Measurements from ENCODE around the gene GRM8.

Gene GRM8

GRCh38 chr7:126511046-126511445, 741.7 kb downstream of the GRM8 start:
- no peak for DNase-seq (ENCODE audit: low read depth)

GRCh38 chr7:126501617-126502016, 751.1 kb downstream of the GRM8 start:
- no peak for DNase-seq (ENCODE audit: low read depth)

DNA sequence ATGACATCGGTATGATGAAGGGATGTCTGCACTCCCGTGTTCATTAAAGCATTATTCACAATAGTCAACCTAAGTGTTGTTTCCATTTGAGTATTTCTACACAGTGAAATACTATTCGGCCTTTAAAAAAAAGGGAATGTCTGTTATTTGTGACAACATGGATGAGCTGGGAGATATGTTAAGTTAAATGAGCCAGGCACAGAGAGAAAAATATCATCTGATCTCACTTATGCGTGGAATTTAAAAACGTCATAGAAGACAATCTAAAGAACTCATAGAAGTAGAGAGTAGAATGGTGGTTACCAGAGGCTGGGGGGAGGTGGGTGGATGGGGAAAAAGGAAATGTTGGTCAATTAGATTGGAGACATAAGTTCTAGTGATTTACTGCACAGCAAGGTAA, 753.3 kb downstream of the GRM8 start:
- DNase-seq (ENCODE audit: low read depth), result no peak

DNA sequence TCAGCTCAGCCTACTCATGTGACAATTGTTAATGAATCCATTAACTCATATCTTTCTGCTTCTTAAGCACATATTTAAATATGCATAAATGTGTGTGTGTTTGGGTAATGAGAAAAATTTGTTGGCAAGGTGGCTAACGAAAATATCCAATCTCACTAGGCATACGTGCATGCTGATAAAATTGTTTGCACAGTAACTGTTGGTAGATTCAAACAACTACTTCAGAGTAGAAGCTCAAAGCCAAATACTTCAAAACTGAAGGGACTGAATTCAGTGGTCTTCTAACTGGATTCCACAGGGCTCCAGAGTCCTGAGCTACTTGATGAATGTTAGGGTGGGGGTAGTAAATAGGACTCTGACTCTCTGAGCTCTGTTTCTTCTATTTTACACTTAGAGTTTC, 757.0 kb downstream of the GRM8 start:
- DNase-seq (ENCODE audit: low read depth), result no peak

DNA sequence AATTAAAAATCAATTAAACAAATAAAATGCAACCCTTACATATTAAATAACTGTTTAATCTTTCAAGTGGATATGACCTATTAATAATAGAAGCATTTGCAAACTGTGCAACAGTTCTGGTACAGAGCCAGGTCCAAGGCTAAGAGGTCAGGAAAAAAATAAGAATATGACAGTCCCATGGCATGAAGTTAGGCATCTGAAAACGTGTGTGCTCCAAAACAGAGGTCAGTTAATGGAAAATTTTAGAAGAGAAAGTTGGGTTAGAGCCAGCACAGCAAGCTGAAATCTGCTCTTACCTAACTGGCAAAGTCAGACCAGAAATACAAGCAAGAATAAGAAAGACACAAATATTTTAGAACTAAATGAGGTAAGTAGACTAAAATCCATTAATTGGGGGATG, 757.7 kb downstream of the GRM8 start:
- DNase-seq (ENCODE audit: low read depth), result no peak

DNA sequence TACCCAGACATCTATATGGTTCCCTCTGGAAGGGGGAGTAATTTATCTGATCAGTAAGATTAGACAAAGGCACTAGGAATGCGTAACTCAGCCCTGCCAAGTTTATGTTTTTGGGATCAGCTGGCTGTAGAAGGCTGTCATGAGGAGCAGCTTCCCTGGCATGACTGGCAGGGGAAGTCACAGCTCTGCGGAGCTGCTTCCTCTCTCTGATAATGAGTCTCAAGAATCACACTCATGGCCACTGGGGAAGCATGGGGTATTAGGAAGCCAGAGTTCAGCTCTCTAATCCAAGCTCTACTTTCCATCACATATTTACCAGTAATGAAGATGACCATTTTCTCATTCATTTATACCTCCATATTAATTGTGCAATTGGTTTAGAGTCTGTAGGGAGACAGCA, 758.9 kb downstream of the GRM8 start:
- DNase-seq (ENCODE audit: low read depth), result no peak

GRCh38 chr7:126489874-126490273, 762.9 kb downstream of the GRM8 start:
- DNase-seq (ENCODE audit: low read depth), result no peak

DNA sequence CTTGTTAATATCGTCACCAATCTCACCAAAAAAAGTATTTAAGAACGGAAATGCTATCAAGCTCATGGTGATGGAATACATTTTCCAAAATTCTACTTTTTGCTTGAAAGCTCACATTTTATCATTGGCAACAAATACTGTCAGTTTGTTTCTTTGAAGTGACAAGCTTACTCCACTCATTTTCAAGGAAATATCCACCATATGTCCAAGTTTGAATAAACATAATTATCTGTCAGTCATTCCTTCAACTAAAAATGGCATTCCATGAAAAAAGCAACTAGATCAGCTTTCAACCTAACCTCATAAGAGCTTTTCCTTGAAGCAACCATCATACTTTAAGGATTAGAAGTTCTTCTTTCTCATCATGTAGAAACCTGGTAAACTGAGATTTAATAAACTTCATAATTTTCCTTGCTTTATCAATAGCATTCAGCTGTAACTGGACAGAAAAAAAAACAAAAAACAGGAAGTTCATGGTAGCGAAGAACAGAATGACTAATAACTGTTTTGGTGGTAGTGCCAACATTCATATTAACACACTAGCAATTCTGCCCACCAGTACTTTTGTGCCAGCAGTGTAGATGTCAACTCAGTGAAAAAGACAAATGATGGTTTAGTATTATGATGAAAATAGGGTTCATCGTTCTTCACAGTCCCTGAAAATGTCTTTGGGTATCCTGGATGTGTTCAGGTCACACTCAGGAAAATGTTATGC, 764.9 kb downstream of the GRM8 start:
- DNase-seq (ENCODE audit: low read depth), result no peak

DNA sequence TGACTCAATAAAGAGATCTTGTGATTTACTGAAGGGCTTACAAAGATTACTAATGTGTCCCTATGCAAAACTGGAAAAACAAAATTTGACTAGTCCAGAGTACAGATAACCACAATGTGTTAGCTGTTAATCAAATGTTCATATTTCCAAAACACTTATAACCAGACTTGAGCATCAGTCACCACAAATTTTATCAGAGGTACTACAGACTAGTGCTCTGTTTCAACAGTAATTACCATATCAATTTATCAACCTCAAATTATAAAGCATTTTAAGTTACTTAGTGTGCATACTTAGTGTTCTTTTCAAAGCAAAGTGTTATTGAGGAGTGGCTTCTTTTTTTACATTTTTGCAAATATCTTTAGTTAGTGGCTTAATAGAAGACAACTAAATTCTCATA, 765.9 kb downstream of the GRM8 start:
- DNase-seq (ENCODE audit: low read depth), result no peak

DNA sequence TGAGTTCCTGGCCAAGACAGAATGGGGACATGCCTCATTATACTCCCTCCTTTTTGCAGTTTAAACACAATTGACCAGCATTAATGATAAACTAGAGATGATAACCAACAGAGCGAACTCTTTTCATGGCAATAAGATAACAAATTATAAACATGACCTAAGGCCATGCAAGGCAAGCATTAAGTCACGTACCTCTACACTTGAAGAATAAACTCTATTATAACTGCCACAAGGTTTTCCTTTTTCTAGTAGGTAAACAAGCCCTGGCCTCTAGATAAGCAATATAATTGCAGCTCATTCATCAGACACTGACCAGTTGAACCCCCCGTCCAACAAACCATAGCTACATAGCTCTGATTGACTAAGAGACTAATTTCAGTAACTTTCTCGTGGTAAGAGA, 767.0 kb downstream of the GRM8 start:
- no peak for DNase-seq (ENCODE audit: low read depth)

GRCh38 chr7:126483972-126484371, 768.8 kb downstream of the GRM8 start:
- no peak for DNase-seq (ENCODE audit: low read depth)

- no peak for DNase-seq (ENCODE audit: low read depth)
These were observed 779.9 kb downstream of the GRM8 start for GRCh38 chr7:126472825-126473224.

DNA sequence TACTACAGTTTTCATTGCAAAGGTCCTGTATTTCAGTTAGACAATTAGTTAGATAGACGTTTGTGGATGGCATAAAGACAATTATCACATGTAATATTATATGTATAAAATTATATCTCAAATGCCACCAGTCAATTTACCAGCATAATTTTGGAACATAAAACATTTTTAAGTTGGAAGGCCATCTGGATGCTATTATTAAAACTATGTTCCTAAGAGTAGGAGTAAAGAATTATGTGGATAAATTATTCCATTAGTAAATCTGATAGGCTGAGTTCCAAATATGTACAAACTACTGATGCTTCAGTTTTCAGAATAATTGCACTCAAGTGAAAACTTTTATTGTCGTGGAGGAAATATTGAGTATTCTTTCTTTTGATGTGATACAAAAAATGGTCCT, 790.3 kb downstream of the GRM8 start:
- DNase-seq (ENCODE audit: low read depth), result no peak

DNA sequence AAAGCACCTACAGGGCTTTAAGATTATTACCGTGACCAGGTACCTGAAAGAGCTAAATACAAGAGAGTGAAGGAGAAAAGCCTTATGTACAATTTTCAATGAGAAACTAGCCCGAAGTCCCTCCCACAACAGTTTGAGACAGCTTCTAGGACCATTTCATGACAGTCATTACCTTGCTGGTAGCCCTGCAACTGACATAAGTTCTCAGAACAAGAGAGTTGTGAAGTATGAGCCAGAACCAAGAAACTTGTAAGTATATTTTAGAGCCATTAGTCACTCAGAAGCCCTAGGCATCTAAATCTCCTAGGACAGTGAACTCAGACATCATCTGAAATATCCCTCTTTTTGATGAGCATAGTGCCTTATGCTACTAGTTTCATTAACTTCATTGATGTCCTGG, 792.1 kb downstream of the GRM8 start:
- no peak for DNase-seq (ENCODE audit: low read depth)

GRCh38 chr7:126453104-126453503, 799.6 kb downstream of the GRM8 start:
- no peak for DNase-seq (ENCODE audit: low read depth)

GRCh38 chr7:126450269-126450671, 802.5 kb downstream of the GRM8 start:
- no peak for DNase-seq (ENCODE audit: low read depth)

GRCh38 chr7:126449611-126450268, 803.0 kb downstream of the GRM8 start:
- no peak for DNase-seq (ENCODE audit: low read depth)

DNA sequence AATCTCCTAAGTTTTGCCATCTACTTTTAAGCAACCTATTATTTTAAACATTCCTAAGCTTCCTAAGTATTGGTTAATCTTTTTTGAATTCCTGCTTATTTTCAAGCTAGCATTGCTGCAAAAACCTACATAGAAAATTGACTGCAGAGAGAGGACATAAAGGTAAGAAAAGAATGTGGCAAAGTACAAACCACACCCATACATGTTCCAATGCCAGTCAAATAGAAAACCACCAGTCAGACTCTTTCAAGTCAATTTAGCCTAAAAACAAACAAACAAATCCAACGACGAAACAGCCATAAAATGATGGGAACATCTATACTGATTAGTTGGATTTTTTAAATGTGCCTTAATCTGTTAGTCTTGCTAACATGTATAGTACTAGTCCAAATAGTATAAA, 804.8 kb downstream of the GRM8 start:
- no peak for DNase-seq (ENCODE audit: low read depth)

DNA sequence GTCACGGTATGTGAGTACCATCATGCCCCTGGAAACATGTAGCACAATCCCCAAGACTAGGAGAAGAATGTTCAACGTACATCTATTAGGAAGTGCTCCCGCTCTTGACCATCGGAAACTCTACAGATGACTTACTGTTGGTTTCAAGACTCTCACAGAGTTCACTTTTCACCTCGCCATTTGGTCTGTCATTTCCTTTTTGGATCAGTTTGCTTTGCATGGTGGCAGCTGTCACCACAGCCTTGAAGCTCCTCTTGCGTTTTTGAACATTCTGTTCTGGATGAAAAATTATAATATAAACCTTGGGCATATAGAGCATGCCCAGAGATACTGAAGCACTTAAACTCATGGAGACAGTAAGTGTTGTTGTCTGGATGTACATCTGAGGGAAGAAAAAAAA, 806.8 kb downstream of the GRM8 start:
- no peak for DNase-seq (ENCODE audit: low read depth)

- no peak for DNase-seq (ENCODE audit: low read depth)
These were observed 808.8 kb downstream of the GRM8 start for GRCh38 chr7:126443951-126444350.

DNA sequence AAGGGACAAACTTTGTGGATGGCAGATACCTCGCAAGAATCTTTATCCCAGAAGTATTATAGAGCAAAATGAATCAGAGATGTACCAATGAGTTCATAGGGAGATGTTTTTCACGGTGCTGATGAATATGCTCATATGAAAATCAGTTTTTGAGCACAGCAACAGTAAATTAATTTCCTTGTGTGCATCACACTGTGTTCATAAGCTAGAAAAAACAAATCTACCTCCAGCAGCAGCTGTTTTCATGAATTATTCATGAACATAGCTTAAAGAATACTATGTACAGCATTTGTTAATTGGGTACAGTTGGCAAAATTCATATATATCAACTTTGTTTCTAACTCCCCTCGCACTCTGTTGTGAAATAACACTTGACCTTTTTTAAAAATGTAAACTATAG, 809.8 kb downstream of the GRM8 start:
- no peak for DNase-seq (ENCODE audit: low read depth)

DNA sequence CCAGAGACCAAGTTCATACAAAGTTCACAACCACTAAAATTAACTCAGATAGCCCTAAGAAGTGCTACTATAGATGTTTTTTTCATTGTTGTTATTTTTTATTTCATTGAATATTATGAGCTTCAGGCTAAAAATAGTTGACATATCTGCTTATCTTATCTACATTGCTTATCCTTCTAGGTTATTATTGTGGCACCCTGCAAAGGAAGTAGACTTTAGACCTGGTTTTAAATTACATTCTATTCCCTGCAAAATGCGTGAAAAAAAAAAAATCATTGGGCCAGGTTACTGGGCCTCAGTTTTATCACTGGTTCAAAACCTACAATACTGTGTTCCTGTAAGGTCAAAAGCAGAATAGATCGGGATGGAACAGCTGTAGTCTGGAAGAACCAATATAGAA, 811.0 kb downstream of the GRM8 start:
- no peak for DNase-seq (ENCODE audit: low read depth)

DNA sequence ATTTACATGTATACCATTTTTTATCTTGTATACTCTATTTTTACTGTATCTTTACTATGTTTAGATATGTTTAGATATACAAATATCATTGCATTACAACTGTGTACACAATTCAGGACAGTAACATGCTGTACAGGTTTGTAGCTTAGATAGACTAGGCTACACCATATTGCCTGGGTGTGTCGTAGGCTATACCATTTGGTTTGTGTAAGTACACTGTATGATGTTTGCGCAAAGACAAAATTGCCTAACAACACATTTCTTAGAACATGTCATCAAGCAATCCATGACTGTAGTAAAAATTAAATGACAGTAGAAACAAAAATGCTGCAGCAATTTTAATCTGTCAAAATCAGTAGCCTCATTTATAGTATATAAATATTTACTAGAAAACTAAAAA, 812.2 kb downstream of the GRM8 start:
- no peak for DNase-seq (ENCODE audit: low read depth)

DNA sequence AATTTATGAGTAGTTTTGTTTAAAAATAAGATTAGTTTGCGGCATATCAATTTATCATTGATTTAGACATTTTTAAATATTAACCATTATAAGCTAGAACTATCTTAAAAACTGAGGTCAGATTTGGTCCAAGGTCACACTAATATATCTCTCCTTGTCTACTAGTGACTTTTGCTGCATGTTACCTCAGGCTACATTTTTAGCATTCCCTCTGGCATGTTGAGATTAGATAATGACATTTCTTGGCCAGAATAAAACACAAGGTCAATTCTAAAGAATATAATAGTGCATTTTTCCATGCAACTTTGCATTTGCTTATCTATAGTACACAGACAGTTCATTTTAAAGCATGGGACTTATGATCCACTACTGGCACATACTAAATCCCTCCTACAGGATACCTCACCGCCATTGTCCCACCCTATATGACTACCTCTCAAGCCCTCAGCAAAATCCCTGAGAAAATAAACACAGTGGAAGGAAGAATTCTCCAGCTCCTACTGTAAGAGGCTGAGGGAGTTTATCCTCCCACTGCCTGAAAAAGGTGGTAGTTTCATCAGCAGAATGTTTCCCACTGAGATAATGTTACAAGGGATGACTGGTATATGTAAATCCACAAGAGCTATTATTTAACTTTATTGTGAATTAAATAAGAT, 816.4 kb downstream of the GRM8 start:
- DNase-seq (ENCODE audit: low read depth), result no peak

Measured in stimulated activated CD4-positive, alpha-beta T cell treated with anti-CD3 and anti-CD28 coated beads, Interleukin-2, amount 100 ng/mL, for 4 hours (primary cell).